IMR-90 (cell line): Measurements from ENCODE around the gene RAB20. TPM values are rescaled to one million over a fixed set of nuclear protein-coding genes. Genes with fewer than 3 reads are reported as not detected.

Experiments used
- ATAC-seq: fragments of 200-7000 bp; cut with Tn5 transposase; 2 replicates; pipeline ENCODE4 v1.9.1; 2020; ENCODE audit warnings: low read depth, mild to moderate bottlenecking, moderate library complexity
- BruUV-seq: library from RNA; stranded (reverse); fragments of 400-500 nt; replicated peaks from 2 replicates; lab custom pipeline; 2021; lab: Mats Ljungman, UMichigan
- CTCF ChIA-PET: fragments of 300-600 bp; formaldehyde crosslinking; extraction: SDS; loops from one replicate; lab custom pipeline; 2021; ENCODE audit warnings: antibody characterized with exemption; lab: Yijun Ruan, JAX
- POLR2A ChIA-PET: fragments of 300-600 bp; sonication (Branson Sonifier 250); formaldehyde crosslinking; loops from one replicate; lab custom pipeline; 2022; ENCODE audit warnings: antibody characterized with exemption; ENCODE audit not compliant: unreplicated experiment; lab: Charles Lee
- DNase-seq: peaks from one replicate; pipeline ENCODE4 v3.0.0; 2013
- H2AFZ ChIP-seq: replicated peaks from 2 replicates; pipeline ENCODE3; 2013; ENCODE audit warnings: low read length, mild to moderate bottlenecking; ENCODE audit not compliant: poor library complexity
- H2AK5ac ChIP-seq: 2 replicates; pipeline ENCODE4 v1.6.1; 2013; ENCODE audit warnings: low read depth, low read length, inconsistent platforms
- H2AK9ac ChIP-seq: replicated peaks from 2 replicates; pipeline ENCODE3; 2013; ENCODE audit warnings: mild to moderate bottlenecking, low read depth, low read length, moderate library complexity; ENCODE audit not compliant: poor library complexity
- H2BK120ac ChIP-seq: 2 replicates; pipeline ENCODE4 v1.6.1; 2013; ENCODE audit warnings: low read depth, low read length, inconsistent platforms
- H2BK15ac ChIP-seq: 3 replicates; pipeline ENCODE4 v1.6.1; 2013; ENCODE audit warnings: low read depth, low read length, inconsistent platforms
- H2BK20ac ChIP-seq: 2 replicates; pipeline ENCODE4 v1.6.1; 2013; ENCODE audit warnings: low read depth, mild to moderate bottlenecking, inconsistent platforms, low read length, moderate library complexity
- H2BK5ac ChIP-seq: 2 replicates; pipeline ENCODE4 v1.6.1; 2013; ENCODE audit warnings: mild to moderate bottlenecking, low read depth, low read length, inconsistent platforms; ENCODE audit not compliant: poor library complexity, severe bottlenecking
- H3K14ac ChIP-seq: replicated peaks from 2 replicates; pipeline ENCODE4 v1.6.1; 2013; ENCODE audit warnings: low read depth, low read length, inconsistent platforms
- H3K18ac ChIP-seq: 2 replicates; pipeline ENCODE4 v1.6.1; 2013; ENCODE audit warnings: low read depth, low read length, control low read depth
- H3K23ac ChIP-seq: 2 replicates; pipeline ENCODE4 v1.6.1; 2013; ENCODE audit warnings: low read depth, low read length, inconsistent platforms
- H3K27ac ChIP-seq: 2 replicates; pipeline ENCODE4 v1.5.1; 2013; ENCODE audit warnings: mild to moderate bottlenecking, control low read depth, low read length; ENCODE audit not compliant: insufficient read depth
- H3K27me3 ChIP-seq: 2 replicates; pipeline ENCODE4 v1.6.1; 2013; ENCODE audit warnings: low read length; ENCODE audit not compliant: control insufficient read depth, insufficient read depth
- H3K36me3 ChIP-seq: 2 replicates; pipeline ENCODE4 v1.6.1; 2013; ENCODE audit warnings: low read length, mixed read lengths; ENCODE audit not compliant: control insufficient read depth, insufficient read depth
- H3K4ac ChIP-seq: 2 replicates; pipeline ENCODE4 v1.6.1; 2013; ENCODE audit warnings: low read depth, low read length, inconsistent platforms
- H3K4me1 ChIP-seq: 2 replicates; pipeline ENCODE4 v1.6.1; 2013; ENCODE audit warnings: low read length, mixed read lengths; ENCODE audit not compliant: control insufficient read depth, insufficient read depth
- H3K4me2 ChIP-seq: 2 replicates; pipeline ENCODE4 v1.6.1; 2013; ENCODE audit warnings: low read depth, mild to moderate bottlenecking, control low read depth, low read length, moderate library complexity
- H3K4me3 ChIP-seq: 2 replicates; pipeline ENCODE4 v1.5.1; 2013; ENCODE audit warnings: low read depth, mild to moderate bottlenecking, control low read depth, low read length, moderate library complexity; ENCODE audit not compliant: insufficient read depth
- H3K56ac ChIP-seq: 2 replicates; pipeline ENCODE4 v1.6.1; 2013; ENCODE audit warnings: low read length, inconsistent platforms; ENCODE audit not compliant: insufficient read depth; ENCODE audit errors: extremely low read depth
- H3K79me1 ChIP-seq, 2 experiments: 2 replicates each; pipeline ENCODE4 v1.6.1; 2013; ENCODE audit warnings: low read length in 2 of 2, inconsistent platforms in 1 of 2, low read depth in 1 of 2
- H3K9ac ChIP-seq: 2 replicates; pipeline ENCODE4 v1.6.1; 2013; ENCODE audit warnings: low read depth, low read length, control low read depth
- H3K9me1 ChIP-seq: 2 replicates; pipeline ENCODE4 v1.6.1; 2013; ENCODE audit warnings: low read length, inconsistent platforms; ENCODE audit not compliant: insufficient read depth
- H3K9me3 ChIP-seq: 2 replicates; pipeline ENCODE4 v1.6.1; 2013; ENCODE audit warnings: low read length; ENCODE audit not compliant: control insufficient read depth, insufficient read depth
- H4K20me1 ChIP-seq: 2 replicates; pipeline ENCODE4 v1.6.1; 2013; ENCODE audit warnings: low read length, inconsistent platforms; ENCODE audit not compliant: insufficient read depth
- H4K5ac ChIP-seq: 2 replicates; pipeline ENCODE4 v1.6.1; 2013; ENCODE audit warnings: mild to moderate bottlenecking, low read depth, low read length, control low read depth
- H4K8ac ChIP-seq, 2 experiments: 2 replicates each; pipeline ENCODE4 v1.6.1; 2013; ENCODE audit warnings: low read depth in 2 of 2, low read length in 2 of 2, control low read depth in 1 of 2, inconsistent platforms in 1 of 2
- H4K91ac ChIP-seq: 2 replicates; pipeline ENCODE4 v1.6.1; 2013; ENCODE audit warnings: low read depth, low read length, inconsistent platforms; ENCODE audit not compliant: insufficient read depth
- CHD1 ChIP-seq: IDR thresholded peaks from 2 replicates; pipeline ENCODE4 v1.6.1; 2012; ENCODE audit warnings: low read depth, low read length, improper control_type of control experiment
- ELK1 ChIP-seq: fragments of 150-350 bp; IDR thresholded peaks from 2 replicates; pipeline ENCODE4 v1.6.1; 2016; ENCODE audit warnings: low read depth, mild to moderate bottlenecking, low read length, moderate library complexity, borderline replicate concordance
- MXI1 ChIP-seq: IDR thresholded peaks from 2 replicates; pipeline ENCODE4 v1.6.1; 2012; ENCODE audit warnings: low read depth, mild to moderate bottlenecking, low read length, moderate library complexity, borderline replicate concordance
- WGBS, 2 experiments: methylation state at CpG; one replicate each; pipeline versions ENCODE4 v1.1.5 to v1.1.7; 2013; ENCODE audit warnings: missing lambda C conversion rate in 2 of 2; ENCODE audit not compliant: insufficient read length in 1 of 2; ENCODE audit errors: extremely low coverage in 2 of 2; 5-methylcytosine and 5-hydroxymethylcytosine counted together
- dilution Hi-C: fragments of 300-500 bp; cut with HindIII; formaldehyde crosslinking; loops from one replicate; pipeline ENCODE4 v1.14.3; 2018; ENCODE audit warnings: low sequenced_read_pairs; ENCODE audit not compliant: unreplicated experiment
- in situ Hi-C: fragments of 300-500 bp; cut with MboI; formaldehyde crosslinking; loops from 3 replicates; pipeline ENCODE4 v1.14.3; 2019; ENCODE audit warnings: low sequenced_read_pairs, inconsistent platforms, mixed read lengths
- intact Hi-C: fragments of 100-400 bp; cut with micrococcal nuclease; formaldehyde crosslinking; loops from 2 replicates; pipeline ENCODE4 v1.10.0; 2022
- polyA plus RNA-seq, 3 experiments: library from polyadenylated mRNA; depleted of rRNA; stranded (reverse); fragments of >200 nt; gene quantifications; 2 replicates each; pipeline ENCODE4 v1.2.3, GENCODE V29; 2012; ENCODE audit warnings: low replicate concordance in 1 of 3
- total RNA-seq: library from RNA; depleted of rRNA; stranded (reverse); fragments of >200 nt; gene quantifications from 2 replicates; pipeline ENCODE4 v1.2.3, GENCODE V29; 2012

RAB20 gene
- total and polyA plus RNA-seq, 2 of the 4 experiments (the other 2 are of a cell fraction): 3.8 to 5.1 TPM

GRCh38 chr13:110563463-110563774 is 1.9 kb upstream of the RAB20 start:
- Histone ChIP-seq H3K27me3 (peaks cover 6% of the 10 kb centered on the region), H3K27ac (no peak overlapping the region), H2AK9ac (no peak overlapping the region), H4K20me1 (no peaks in the 10 kb centered on the region), H3K36me3 (no peaks in the 10 kb centered on the region), H2AFZ (no peak overlapping the region), H2AK5ac (no peak overlapping the region), H3K4ac (no peak overlapping the region), H2BK120ac (no peak overlapping the region), H3K14ac (no peak overlapping the region), H3K18ac (no peak overlapping the region), H4K8ac (no peak overlapping the region), H3K4me1 (peaks cover 8% of the 10 kb centered on the region), H2BK15ac (no peak overlapping the region), H3K9me3 (peaks cover under 1% of the 10 kb centered on the region; the same call in 1 of the 2 replicates), H2BK5ac (no peak overlapping the region), H4K91ac (no peak overlapping the region), H3K4me3 (no peak overlapping the region), H4K5ac (no peak overlapping the region), H3K9ac (no peak overlapping the region), H3K79me1 (peaks cover 0 to 3% of the 10 kb centered on the region in 2 experiments; a peak in 1 of 4 replicates), H3K4me2 (no peak overlapping the region; the same call in 1 of the 2 replicates), H3K23ac (no peak overlapping the region), H3K9me1 (peaks cover 3% of the 10 kb centered on the region; the same call in 1 of the 2 replicates), H3K56ac (no peak overlapping the region), H2BK20ac (no peak overlapping the region)
- CTCF ChIA-PET: no interaction called here
- TF ChIP-seq CHD1 (no peak), ELK1 (no peak), MXI1 (no peak)
- no TSS peak for BruUV-seq
- 90% methylated on average over 4 of the region's 9 CpGs; no CpG with 5 or more reads in 1 of the 2 experiments for WGBS, 2 experiments
- dilution Hi-C loops: no loop called here
- intact Hi-C loops: loop anchor here (5.0 kb wide), 1 partner anchor 51 kb away; no protein-coding TSS in a partner anchor
- POLR2A ChIA-PET: no interaction called here
- in situ Hi-C loops: no loop called here
- ATAC-seq (no peak), DNase-seq (no peak)
